DND-41 (cell line): ENCODE data around the gene PLEKHD1.

Source experiments
- EZH2 ChIP-seq: IDR thresholded peaks from 3 replicates; pipeline ENCODE4 v1.6.1; 2012; ENCODE audit warnings: borderline replicate concordance, low read depth, mild to moderate bottlenecking, moderate library complexity, low read length, inconsistent platforms; ENCODE audit not compliant: severe bottlenecking
- TF ChIP-seq, protein P1 (sequence below): IDR thresholded peaks from 2 replicates; pipeline ENCODE4 v1.5.1; 2012; ENCODE audit warnings: borderline replicate concordance, low read length, moderate library complexity, mild to moderate bottlenecking; ENCODE audit not compliant: poor library complexity, severe bottlenecking; ENCODE audit errors: extremely low read depth

DNA sequence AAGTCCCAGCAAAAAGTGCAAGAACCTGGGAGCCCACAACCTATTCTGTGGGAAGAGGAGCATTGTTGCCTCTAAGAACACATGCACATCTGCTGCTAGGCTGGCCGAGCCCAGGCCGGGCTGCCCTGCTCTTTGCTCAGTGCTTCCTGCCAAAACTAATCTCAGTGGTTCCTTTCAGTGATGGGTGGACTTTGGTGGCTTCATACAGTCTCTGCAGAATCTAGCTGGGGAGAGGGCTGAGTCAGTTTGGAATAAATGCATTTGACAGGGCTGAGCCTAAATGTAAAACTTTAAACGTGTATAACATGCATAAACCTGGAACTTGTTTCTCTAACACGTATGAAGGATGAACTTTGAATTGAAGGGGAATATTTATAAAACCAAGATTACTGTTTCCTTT is 45.6 kb downstream of the PLEKHD1 start:
- TF ChIP-seq, protein P1, sequence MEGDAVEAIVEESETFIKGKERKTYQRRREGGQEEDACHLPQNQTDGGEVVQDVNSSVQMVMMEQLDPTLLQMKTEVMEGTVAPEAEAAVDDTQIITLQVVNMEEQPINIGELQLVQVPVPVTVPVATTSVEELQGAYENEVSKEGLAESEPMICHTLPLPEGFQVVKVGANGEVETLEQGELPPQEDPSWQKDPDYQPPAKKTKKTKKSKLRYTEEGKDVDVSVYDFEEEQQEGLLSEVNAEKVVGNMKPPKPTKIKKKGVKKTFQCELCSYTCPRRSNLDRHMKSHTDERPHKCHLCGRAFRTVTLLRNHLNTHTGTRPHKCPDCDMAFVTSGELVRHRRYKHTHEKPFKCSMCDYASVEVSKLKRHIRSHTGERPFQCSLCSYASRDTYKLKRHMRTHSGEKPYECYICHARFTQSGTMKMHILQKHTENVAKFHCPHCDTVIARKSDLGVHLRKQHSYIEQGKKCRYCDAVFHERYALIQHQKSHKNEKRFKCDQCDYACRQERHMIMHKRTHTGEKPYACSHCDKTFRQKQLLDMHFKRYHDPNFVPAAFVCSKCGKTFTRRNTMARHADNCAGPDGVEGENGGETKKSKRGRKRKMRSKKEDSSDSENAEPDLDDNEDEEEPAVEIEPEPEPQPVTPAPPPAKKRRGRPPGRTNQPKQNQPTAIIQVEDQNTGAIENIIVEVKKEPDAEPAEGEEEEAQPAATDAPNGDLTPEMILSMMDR: no peak
- TF ChIP-seq EZH2: no peak
